ENCODE measurements around the gene PKIB.

PKIB gene

GRCh38 chr6:122676146-122676545 is 65.9 kb downstream of the PKIB start:
- TF ChIP-seq, protein P1, sequence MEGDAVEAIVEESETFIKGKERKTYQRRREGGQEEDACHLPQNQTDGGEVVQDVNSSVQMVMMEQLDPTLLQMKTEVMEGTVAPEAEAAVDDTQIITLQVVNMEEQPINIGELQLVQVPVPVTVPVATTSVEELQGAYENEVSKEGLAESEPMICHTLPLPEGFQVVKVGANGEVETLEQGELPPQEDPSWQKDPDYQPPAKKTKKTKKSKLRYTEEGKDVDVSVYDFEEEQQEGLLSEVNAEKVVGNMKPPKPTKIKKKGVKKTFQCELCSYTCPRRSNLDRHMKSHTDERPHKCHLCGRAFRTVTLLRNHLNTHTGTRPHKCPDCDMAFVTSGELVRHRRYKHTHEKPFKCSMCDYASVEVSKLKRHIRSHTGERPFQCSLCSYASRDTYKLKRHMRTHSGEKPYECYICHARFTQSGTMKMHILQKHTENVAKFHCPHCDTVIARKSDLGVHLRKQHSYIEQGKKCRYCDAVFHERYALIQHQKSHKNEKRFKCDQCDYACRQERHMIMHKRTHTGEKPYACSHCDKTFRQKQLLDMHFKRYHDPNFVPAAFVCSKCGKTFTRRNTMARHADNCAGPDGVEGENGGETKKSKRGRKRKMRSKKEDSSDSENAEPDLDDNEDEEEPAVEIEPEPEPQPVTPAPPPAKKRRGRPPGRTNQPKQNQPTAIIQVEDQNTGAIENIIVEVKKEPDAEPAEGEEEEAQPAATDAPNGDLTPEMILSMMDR (IDR thresholded peaks at IDR 0.05; ENCODE audit: low read depth, low read length), result no peak
- DNase-seq (ENCODE audit: extremely low read depth, low read depth), result no peak

- TF ChIP-seq, protein P1 (IDR thresholded peaks at IDR 0.05; ENCODE audit: low read depth, low read length), result no peak
Observed at GRCh38 chr6:122676688-122677087, 66.5 kb downstream of the PKIB start.

DNA sequence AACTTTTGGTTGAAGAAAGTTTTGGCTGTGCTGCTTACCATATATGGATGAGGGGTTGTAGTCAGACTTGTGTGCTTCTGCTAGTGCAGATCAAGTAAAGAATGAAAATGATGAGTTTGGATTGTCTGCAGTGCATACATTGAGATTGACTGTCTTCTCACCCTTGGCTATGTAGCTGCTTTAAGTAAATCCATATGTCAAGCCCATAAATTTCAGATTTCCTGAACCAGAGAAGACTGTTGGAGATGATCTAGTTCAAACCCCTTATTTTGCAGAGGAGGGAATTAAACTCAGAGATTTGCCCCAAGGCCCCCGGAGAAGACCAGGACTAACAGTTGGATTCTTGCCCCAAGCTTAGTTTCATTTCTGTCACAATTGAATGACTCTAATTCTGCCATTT is 67.2 kb downstream of the PKIB start:
- no peak for DNase-seq (ENCODE audit: extremely low read depth, low read depth)

More at GRCh38 chr6:122676688-122677087, 66.5 kb downstream of the PKIB start:
- no peak for DNase-seq (ENCODE audit: extremely low read depth, low read depth)

GRCh38 chr6:122678841-122679240 is 68.6 kb downstream of the PKIB start:
- TF ChIP-seq, protein P1 (IDR thresholded peaks at IDR 0.05; ENCODE audit: low read depth, low read length), result no peak
- no peak for DNase-seq (ENCODE audit: extremely low read depth, low read depth)

More for the DNA sequence above, 67.2 kb downstream of the PKIB start:
- TF ChIP-seq, protein P1 (IDR thresholded peaks at IDR 0.05; ENCODE audit: low read depth, low read length), result no peak

DNA sequence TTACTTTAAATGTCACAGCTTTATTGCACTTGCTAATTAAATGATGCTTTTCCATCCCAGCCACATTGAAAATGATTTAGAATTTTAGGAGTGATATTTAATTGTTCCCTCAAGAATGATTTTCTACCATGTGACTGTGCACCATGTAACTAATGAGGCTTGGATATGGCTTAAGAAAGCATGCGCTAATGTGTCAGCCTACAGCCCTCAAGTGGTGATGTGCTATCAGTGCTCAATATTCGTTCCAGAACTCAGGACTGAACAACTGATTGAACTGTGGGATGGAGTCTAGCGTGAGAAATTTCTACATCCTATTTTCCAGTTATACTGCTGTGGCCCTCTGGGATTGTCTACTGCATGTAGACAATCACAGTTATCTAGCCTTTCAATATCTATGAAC is 71.5 kb downstream of the PKIB start:
- TF ChIP-seq, protein P1 (IDR thresholded peaks at IDR 0.05; ENCODE audit: low read depth, low read length), result no peak
- DNase-seq (ENCODE audit: extremely low read depth, low read depth), result no peak

DNA sequence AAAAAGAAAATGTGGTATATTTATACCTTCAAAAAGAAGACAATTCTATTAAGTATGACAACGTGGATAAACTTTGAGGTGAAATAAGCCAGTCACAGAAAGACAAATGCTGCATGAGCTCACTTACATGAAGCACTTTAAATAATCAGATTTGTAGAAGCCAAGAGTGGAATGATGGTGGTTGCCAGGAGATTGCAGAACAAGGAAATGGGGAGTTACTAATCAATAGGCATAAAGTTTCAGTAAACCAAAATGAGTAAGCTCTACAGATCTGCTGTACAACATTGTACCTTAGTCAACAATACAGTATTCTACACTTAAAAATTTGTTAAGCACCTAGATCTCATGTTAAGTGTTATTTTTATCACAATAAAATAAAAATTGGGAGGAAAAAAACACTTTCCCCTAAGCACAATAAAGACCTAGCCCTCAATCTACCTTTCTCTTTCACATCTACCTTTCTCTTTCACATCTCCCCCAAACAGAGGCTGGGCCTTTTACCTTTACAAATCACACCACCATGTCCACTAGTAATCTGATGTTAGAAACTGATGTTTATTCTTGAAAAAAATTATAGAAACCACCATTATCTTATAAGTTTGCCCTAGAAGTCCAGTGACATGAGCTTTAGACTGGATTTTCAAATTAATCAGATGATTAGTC is 73.9 kb downstream of the PKIB start:
- TF ChIP-seq, protein P1 (IDR thresholded peaks at IDR 0.05; ENCODE audit: low read depth, low read length), result no peak

DNA sequence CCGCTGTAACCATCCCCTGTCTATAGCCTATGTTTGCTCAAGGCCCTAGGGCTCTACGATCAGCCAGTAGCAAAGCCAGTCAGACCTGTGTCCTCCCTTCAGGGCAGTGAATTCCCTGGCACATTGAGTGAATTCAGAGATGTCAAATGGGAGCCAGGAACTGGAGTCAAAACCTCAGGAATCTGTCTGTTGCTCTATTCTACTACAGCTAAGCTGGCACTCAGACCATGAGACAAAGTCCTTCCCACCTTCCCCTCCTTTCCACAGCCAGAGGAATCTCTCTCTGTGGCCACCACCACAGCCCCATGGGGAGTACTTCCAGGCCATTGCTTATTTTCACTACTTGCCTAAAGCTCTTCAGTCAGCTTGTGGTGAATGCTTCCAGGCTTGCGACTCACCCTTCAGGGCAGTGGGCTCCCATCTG is 82.0 kb downstream of the PKIB start:
- TF ChIP-seq, protein P1 (IDR thresholded peaks at IDR 0.05; ENCODE audit: low read depth, low read length), result no peak
- DNase-seq (ENCODE audit: extremely low read depth, low read depth), result no peak

More for the DNA sequence above, 73.9 kb downstream of the PKIB start:
- no peak for DNase-seq (ENCODE audit: extremely low read depth, low read depth)

Data from AG09319 (cell line).